ENCODE results near the gene NCAPG2.

NCAPG2 gene

GRCh38 chr7:158734861-158735260 is 30.3 kb upstream of the NCAPG2 start:
- no peak for DNase-seq (ENCODE audit: low read depth in 2 of 2)

GRCh38 chr7:158733775-158734494 is 29.3 kb upstream of the NCAPG2 start:
- DNase-seq (ENCODE audit: low read depth in 2 of 2), result no peak

GRCh38 chr7:158733220-158733519 is 28.6 kb upstream of the NCAPG2 start:
- DNase-seq (ENCODE audit: low read depth in 2 of 2), result no peak

GRCh38 chr7:158732494-158733219 is 28.1 kb upstream of the NCAPG2 start:
- no peak for DNase-seq (ENCODE audit: low read depth in 2 of 2)

- no peak for DNase-seq (ENCODE audit: low read depth in 2 of 2)
Observed at GRCh38 chr7:158731761-158732160, 27.2 kb upstream of the NCAPG2 start.

- no peak for DNase-seq (ENCODE audit: low read depth in 2 of 2)
Observed at GRCh38 chr7:158730383-158731346, 26.1 kb upstream of the NCAPG2 start.

- DNase-seq (ENCODE audit: low read depth in 2 of 2), result no peak
Observed at GRCh38 chr7:158729646-158730382, 25.2 kb upstream of the NCAPG2 start.

- DNase-seq (ENCODE audit: low read depth in 2 of 2), result no peak
Observed at GRCh38 chr7:158728911-158729645, 24.5 kb upstream of the NCAPG2 start.

- no peak for DNase-seq (ENCODE audit: low read depth in 2 of 2)
Observed at GRCh38 chr7:158727690-158728089, 23.1 kb upstream of the NCAPG2 start.

GRCh38 chr7:158726277-158726807 is 21.7 kb upstream of the NCAPG2 start:
- DNase-seq (ENCODE audit: low read depth in 2 of 2), result no peak

- DNase-seq (ENCODE audit: low read depth in 2 of 2), result no peak
Observed at GRCh38 chr7:158725506-158725800, 20.8 kb upstream of the NCAPG2 start.

GRCh38 chr7:158724658-158725505 is 20.3 kb upstream of the NCAPG2 start:
- DNase-seq (ENCODE audit: low read depth in 2 of 2), result no peak

GRCh38 chr7:158723714-158724385 is 19.2 kb upstream of the NCAPG2 start:
- DNase-seq (ENCODE audit: low read depth in 2 of 2), result no peak

GRCh38 chr7:158723266-158723665 is 18.7 kb upstream of the NCAPG2 start:
- no peak for DNase-seq (ENCODE audit: low read depth in 2 of 2)

GRCh38 chr7:158722574-158723237 is 18.1 kb upstream of the NCAPG2 start:
- no peak for DNase-seq (ENCODE audit: low read depth in 2 of 2)

GRCh38 chr7:158720112-158720511 is 15.5 kb upstream of the NCAPG2 start:
- DNase-seq (ENCODE audit: low read depth in 2 of 2), result no peak

- DNase-seq (ENCODE audit: low read depth in 2 of 2), result no peak
Observed at GRCh38 chr7:158716802-158717201, 12.2 kb upstream of the NCAPG2 start.

GRCh38 chr7:158710651-158711102 is 6.1 kb upstream of the NCAPG2 start:
- no peak for DNase-seq (ENCODE audit: low read depth in 2 of 2)

GRCh38 chr7:158707610-158708009 is 3.0 kb upstream of the NCAPG2 start:
- DNase-seq (ENCODE audit: low read depth in 2 of 2), result no peak

All from stimulated activated CD4-positive, alpha-beta T cell treated with anti-CD3 and anti-CD28 coated beads, Interleukin-12 subunit alpha, Interleukin-12 subunit beta, amount 100 ng/mL, for 24 hours (primary cell).